ENCODE measurements around the gene COL4A3. TPM values are rescaled to one million over a fixed set of nuclear protein-coding genes. Genes with fewer than 3 reads are reported as not detected.
"Not testable (repeated sequence)": the region's sequence is repeated elsewhere in the genome, so short reads cannot be mapped to it uniquely, and the experiment has no call there.

COL4A3 gene
- total RNA-seq, 2 donors from 2014 or later: 2.7 to 8.0 TPM

GRCh38 chr2:227160164-227160563 is 4.3 kb upstream of the COL4A3 start:
- Histone ChIP-seq H3K9me3 (no peaks in the 10 kb centered on the region), H3K4me1 (peaks cover 0 to 7% of the 10 kb centered on the region in 2 donors), H3K4me3 (no peak overlapping the region), H3K36me3 (no peaks in the 10 kb centered on the region), H3K27ac (no peak overlapping the region), H3K27me3 (no peaks in the 10 kb centered on the region)
- no peak for TF ChIP-seq CTCF (IDR thresholded peaks at IDR 0.05)
- no peak for DNase-seq (ENCODE audit: low spot score)

- TF ChIP-seq CTCF (IDR thresholded peaks at IDR 0.05): no peak
- Histone ChIP-seq H3K36me3 (no peaks in the 10 kb centered on the region), H3K9me3 (no peaks in the 10 kb centered on the region), H3K4me3 (no peak overlapping the region), H3K27ac (no peak overlapping the region), H3K27me3 (no peaks in the 10 kb centered on the region), H3K4me1 (peaks cover 0 to 7% of the 10 kb centered on the region in 2 donors)
- no peak for DNase-seq (ENCODE audit: low spot score)
Observed at GRCh38 chr2:227161947-227162346, 2.5 kb upstream of the COL4A3 start.

- Histone ChIP-seq H3K4me3 (peak overlapping the region; percentile 67 to 76), H3K27ac (peak overlapping the region; percentile 85 to 86), H3K9me3 (no peaks in the 10 kb centered on the region), H3K4me1 (peaks cover 0 to 7% of the 10 kb centered on the region in 2 donors), H3K27me3 (no peaks in the 10 kb centered on the region), H3K36me3 (no peaks in the 10 kb centered on the region)
- peak in 1 of 2 donors; percentile 29 for TF ChIP-seq CTCF (IDR thresholded peaks at IDR 0.05)
- DNase-seq (ENCODE audit: low spot score): no peak
Observed at GRCh38 chr2:227163485-227163997, 883 bp upstream of the COL4A3 start.

GRCh38 chr2:227164763-227165291 is 403 bp downstream of the COL4A3 start:
- no peak for TF ChIP-seq CTCF (IDR thresholded peaks at IDR 0.05)
- peak overlapping the region; percentile 85 to 86 for H3K27ac ChIP-seq
- DNase-seq (ENCODE audit: low spot score): no peak

GRCh38 chr2:227171779-227172178 is 7.4 kb downstream of the COL4A3 start:
- H3K27ac ChIP-seq; H3K4me3 ChIP-seq; H3K9me3 ChIP-seq; H3K36me3 ChIP-seq; H3K27me3 ChIP-seq; H3K4me1 ChIP-seq; DNase-seq (ENCODE audit: low spot score): not testable (repeated sequence)

More at GRCh38 chr2:227164763-227165291, 403 bp downstream of the COL4A3 start:
- Histone ChIP-seq H3K4me1 (peaks cover 0 to 7% of the 10 kb centered on the region in 2 donors), H3K27me3 (no peaks in the 10 kb centered on the region), H3K36me3 (no peaks in the 10 kb centered on the region), H3K9me3 (no peaks in the 10 kb centered on the region), H3K4me3 (peak overlapping the region; percentile 67 to 76)

- peaks cover 0 to 5% of the 10 kb centered on the region in 2 donors for H3K4me1 ChIP-seq
- H3K27ac ChIP-seq: no peak overlapping the region
Observed at GRCh38 chr2:227177592-227178336, 13.3 kb downstream of the COL4A3 start.

More at GRCh38 chr2:227177592-227178336, 13.3 kb downstream of the COL4A3 start:
- Histone ChIP-seq H3K36me3 (no peaks in the 10 kb centered on the region), H3K9me3 (no peaks in the 10 kb centered on the region), H3K27me3 (no peaks in the 10 kb centered on the region), H3K4me3 (no peak overlapping the region)
- DNase-seq (ENCODE audit: low spot score): no peak
- TF ChIP-seq CTCF (IDR thresholded peaks at IDR 0.05): no peak
